T-cell (primary cell): ENCODE results near the gene C7. TPM values are rescaled to one million over a fixed set of nuclear protein-coding genes. Genes with fewer than 3 reads are reported as not detected.

Experiments
- ATAC-seq, 4 experiments: fragments of 200-7000 bp in 3 of 4; fragments of 150-1000 bp in 1 of 4; cut with Tn5 transposase; replicated peaks in 1 of 4; 1 replicate in 3 of 4; 2 replicates in 1 of 4; pipeline ENCODE4 v1.10.0; 2021; ENCODE audit warnings: moderate library complexity in 3 of 4, mild to moderate bottlenecking in 2 of 4, moderate number of reproducible peaks in 1 of 4
- CTCF ChIA-PET, 2 donors: fragments of 300-600 bp; sonication (Branson Sonifier 250); formaldehyde crosslinking; loops; one replicate each; lab custom pipeline; 2022; ENCODE audit warnings: antibody characterized with exemption in 2 of 2; lab: Charles Lee
- POLR2A ChIA-PET, 2 donors: fragments of 300-600 bp; sonication (Branson Sonifier 250); formaldehyde crosslinking; loops; one replicate each; lab custom pipeline; 2022; ENCODE audit warnings: antibody characterized with exemption in 2 of 2; lab: Charles Lee
- DNase-seq, 35 experiments: peaks; one replicate each; pipeline versions ENCODE4 v3.0.0 to v3.0.0-alpha.2; 2013 to 2023
- H3K27ac ChIP-seq: one replicate; pipeline ENCODE4 v1.5.1; 2013; ENCODE audit warnings: low read length
- H3K27me3 ChIP-seq, 2 experiments: replicated peaks in 1 of 2; 1 replicate in 1 of 2; 2 replicates in 1 of 2; pipeline versions ENCODE4 v1.6.1 to v1.7.0; 2013; ENCODE audit warnings: low read length in 1 of 2, mixed read lengths in 1 of 2; ENCODE audit not compliant: control insufficient read depth in 2 of 2, insufficient read depth in 2 of 2; ENCODE audit errors: extremely low read depth in 1 of 2
- H3K36me3 ChIP-seq, 2 donors: 1 replicate in 1 of 2; 2 replicates in 1 of 2; pipeline versions ENCODE4 v1.6.1 to v1.7.0; 2013; ENCODE audit warnings: low read length in 1 of 2; ENCODE audit not compliant: control insufficient read depth in 2 of 2, insufficient read depth in 1 of 2; ENCODE audit errors: extremely low read depth in 1 of 2
- H3K4me1 ChIP-seq, 2 experiments: 1 replicate in 1 of 2; 2 replicates in 1 of 2; pipeline versions ENCODE4 v1.6.1 to v1.7.0; 2013; ENCODE audit warnings: low read length in 2 of 2, mixed read lengths in 1 of 2; ENCODE audit not compliant: insufficient read depth in 2 of 2, control insufficient read depth in 1 of 2; ENCODE audit errors: extremely low read depth in 1 of 2
- H3K4me3 ChIP-seq, 2 donors: 1 replicate in 1 of 2; 2 replicates in 1 of 2; pipeline versions ENCODE4 v1.5.1 to v1.7.0; 2013; ENCODE audit warnings: mild to moderate bottlenecking in 2 of 2, low read length in 1 of 2, moderate library complexity in 1 of 2; ENCODE audit not compliant: control insufficient read depth in 1 of 2; ENCODE audit errors: extremely low read depth in 1 of 2
- H3K9me3 ChIP-seq: 2 replicates; pipeline ENCODE4 v1.7.0; 2013
- H3K27ac Mint-ChIP-seq, 2 donors: one replicate each; pipeline ENCODE4 v1.8.0; 2020 to 2021; ENCODE audit warnings: mild to moderate bottlenecking in 2 of 2, mixed read lengths in 2 of 2
- H3K27me3 Mint-ChIP-seq, 2 donors: one replicate each; pipeline ENCODE4 v1.8.0; 2021 to 2022; ENCODE audit warnings: mixed read lengths in 2 of 2
- H3K36me3 Mint-ChIP-seq: one replicate; pipeline ENCODE4 v1.8.0; 2021; ENCODE audit warnings: mixed read lengths
- H3K4me1 Mint-ChIP-seq, 3 donors: one replicate each; pipeline ENCODE4 v1.8.0; 2020 to 2022; ENCODE audit warnings: mixed read lengths in 3 of 3, mild to moderate bottlenecking in 1 of 3
- H3K4me3 Mint-ChIP-seq, 3 donors: one replicate each; pipeline ENCODE4 v1.8.0; 2020 to 2022; ENCODE audit warnings: mild to moderate bottlenecking in 3 of 3, mixed read lengths in 3 of 3, moderate library complexity in 3 of 3
- H3K9me3 Mint-ChIP-seq, 3 donors: one replicate each; pipeline ENCODE4 v1.8.0; 2020 to 2022; ENCODE audit warnings: mixed read lengths in 3 of 3
- WGBS: methylation state at CpG from one replicate; pipeline ENCODE4 v1.1.5; 2013; ENCODE audit warnings: missing lambda C conversion rate; ENCODE audit not compliant: insufficient coverage; 5-methylcytosine and 5-hydroxymethylcytosine counted together
- total RNA-seq, 35 experiments: library from RNA in 6 of 35; stranded (reverse) in 6 of 35; fragments of 120-200 nt in 1 of 35; gene quantifications; one replicate each; pipeline versions ENCODE4 v1.2.1 to v1.2.4 and lab custom pipeline; 2013 to 2026

The C7 gene
- total RNA-seq, 5 donors from 2014 or later (not counting 1 experiment from before 2014, with no cell fraction given): 1.4 to 3.4 (median 2.9) TPM; not detected in 2

DNA sequence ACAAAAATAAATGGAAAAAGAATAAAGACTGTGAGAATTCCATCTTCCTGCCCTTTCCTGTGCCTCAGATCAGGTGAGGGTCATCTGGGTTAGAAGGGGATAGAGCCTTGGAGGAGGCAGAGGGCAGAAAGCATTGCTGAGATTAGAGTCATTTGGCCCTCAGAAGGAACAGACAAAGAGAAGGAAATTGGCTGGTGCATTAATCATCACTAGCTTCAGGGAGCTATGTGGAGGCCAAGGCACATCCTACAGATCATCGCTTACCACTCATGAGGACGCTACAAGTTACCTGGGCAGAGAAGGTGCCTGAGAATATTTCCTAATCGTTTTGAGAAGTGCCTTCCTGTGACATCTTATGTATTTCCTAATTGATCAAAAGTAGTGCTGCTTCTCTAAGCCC lies 74.5 kb downstream of the C7 start:
- H3K4me1 Mint-ChIP-seq: no peaks in the 10 kb centered on the region
- H3K27ac ChIP-seq: no peak overlapping the region
- H3K27me3 Mint-ChIP-seq: peaks cover 17 to 28% of the 10 kb centered on the region in 2 donors
- H3K9me3 Mint-ChIP-seq: peaks cover 5 to 13% (median 9%) of the 10 kb centered on the region in 3 donors
- ChIA-PET POLR2A (no interaction called here), CTCF (no interaction called here)
- H3K4me1 ChIP-seq: no peaks in the 10 kb centered on the region
- H3K4me3 Mint-ChIP-seq: no peak overlapping the region
- H3K4me3 ChIP-seq: no peak overlapping the region
- 100% methylated on average over 2 of the region's 3 CpGs for WGBS
- no peaks in the 10 kb centered on the region for H3K36me3 ChIP-seq
- no peak overlapping the region for H3K27ac Mint-ChIP-seq
- DNase-seq (no peak), ATAC-seq (no peak)
- no peaks in the 10 kb centered on the region for H3K9me3 ChIP-seq
- H3K36me3 Mint-ChIP-seq: no peaks in the 10 kb centered on the region
- peaks cover 0 to 4% of the 10 kb centered on the region in 2 experiments for H3K27me3 ChIP-seq

DNA sequence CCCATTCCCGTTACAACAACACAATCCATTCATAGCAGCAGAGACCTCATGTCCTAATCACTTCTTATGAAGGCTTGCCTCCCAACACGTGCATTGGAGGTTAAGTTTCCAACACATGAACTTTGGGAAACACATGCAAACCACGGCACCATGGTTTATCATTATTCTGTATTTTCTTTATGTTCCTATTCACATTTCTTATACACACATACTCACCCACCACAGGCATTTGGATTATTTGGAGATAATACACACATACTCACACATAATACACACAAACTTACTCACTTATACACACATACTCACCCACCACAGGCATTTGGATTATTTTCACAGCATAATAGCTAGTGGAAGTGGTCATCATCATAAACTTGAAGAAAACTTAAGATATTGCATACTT lies 75.6 kb downstream of the C7 start:
- H3K4me1 Mint-ChIP-seq: no peaks in the 10 kb centered on the region
- peaks cover 15 to 25% of the 10 kb centered on the region in 2 donors for H3K27me3 Mint-ChIP-seq
- Histone ChIP-seq H3K36me3 (no peaks in the 10 kb centered on the region), H3K27me3 (peaks cover 0 to 4% of the 10 kb centered on the region in 2 experiments), H3K9me3 (no peaks in the 10 kb centered on the region), H3K4me1 (no peaks in the 10 kb centered on the region), H3K27ac (no peak overlapping the region), H3K4me3 (no peak overlapping the region)
- H3K4me3 Mint-ChIP-seq: no peak overlapping the region
- no peaks in the 10 kb centered on the region for H3K36me3 Mint-ChIP-seq
- ChIA-PET CTCF (no interaction called here), POLR2A (no interaction called here)
- no peak for DNase-seq
- no peak overlapping the region for H3K27ac Mint-ChIP-seq
- no peak for ATAC-seq
- peaks cover 5 to 13% (median 9%) of the 10 kb centered on the region in 3 donors for H3K9me3 Mint-ChIP-seq
- 100% methylated on average over 1 of the region's 3 CpGs for WGBS

DNA sequence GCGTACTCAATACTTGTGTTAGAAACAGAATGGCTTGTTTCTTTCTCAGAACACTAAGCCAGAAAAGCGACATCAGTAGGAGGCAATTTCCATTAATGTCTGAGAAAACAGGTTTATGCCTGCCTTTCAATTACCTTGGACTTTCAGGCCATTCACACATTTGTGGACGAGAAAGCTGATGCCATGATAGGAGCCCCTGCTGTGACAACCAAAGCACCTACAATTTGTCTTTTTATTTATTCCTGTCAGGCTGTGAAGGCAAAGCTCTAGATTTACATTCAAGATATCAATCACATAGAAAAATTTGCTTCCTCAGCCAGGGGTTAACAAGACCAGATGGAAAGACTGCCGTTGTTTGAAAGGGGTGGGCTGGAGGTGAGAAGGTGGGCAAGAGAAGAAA lies 76.2 kb downstream of the C7 start:
- Mint-ChIP-seq H3K27me3 (peaks cover 15 to 25% of the 10 kb centered on the region in 2 donors), H3K9me3 (peaks cover 5 to 13% (median 9%) of the 10 kb centered on the region in 3 donors), H3K4me3 (no peak overlapping the region), H3K4me1 (no peaks in the 10 kb centered on the region), H3K36me3 (no peaks in the 10 kb centered on the region), H3K27ac (no peak overlapping the region)
- ChIA-PET POLR2A (no interaction called here), CTCF (no interaction called here)
- Histone ChIP-seq H3K4me3 (no peak overlapping the region), H3K9me3 (no peaks in the 10 kb centered on the region), H3K36me3 (no peaks in the 10 kb centered on the region), H3K4me1 (no peaks in the 10 kb centered on the region), H3K27ac (no peak overlapping the region), H3K27me3 (peaks cover 0 to 4% of the 10 kb centered on the region in 2 experiments)
- no peak for DNase-seq
- ATAC-seq: no peak
- 100% methylated on average over 1 of the region's 4 CpGs for WGBS

DNA sequence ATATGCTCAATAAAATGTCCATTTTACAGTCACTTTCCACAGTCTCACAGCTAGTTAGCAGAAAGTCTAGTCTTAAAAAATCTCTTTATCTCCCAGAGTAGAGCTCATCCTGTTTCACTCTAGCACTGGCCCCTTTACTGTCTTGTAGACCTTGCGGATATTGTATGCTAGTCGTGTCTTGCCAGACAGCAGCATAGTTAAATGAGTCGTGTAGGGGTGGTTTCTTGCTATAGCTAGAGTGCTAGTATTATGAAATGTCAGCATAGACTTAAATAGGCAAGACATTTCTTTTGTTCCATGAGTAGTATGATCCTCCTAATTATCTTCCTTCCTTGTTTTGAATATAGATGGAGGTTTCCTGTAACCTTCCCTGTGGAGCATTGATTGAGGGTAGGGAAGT lies 77.4 kb downstream of the C7 start:
- ChIA-PET CTCF (no interaction called here), POLR2A (no interaction called here)
- Mint-ChIP-seq H3K4me3 (no peak overlapping the region), H3K27ac (no peak overlapping the region), H3K27me3 (peaks cover 7 to 21% of the 10 kb centered on the region in 2 donors), H3K36me3 (no peaks in the 10 kb centered on the region), H3K9me3 (peaks cover 5 to 13% (median 9%) of the 10 kb centered on the region in 3 donors), H3K4me1 (no peaks in the 10 kb centered on the region)
- Histone ChIP-seq H3K4me1 (no peaks in the 10 kb centered on the region), H3K27me3 (no peaks in the 10 kb centered on the region), H3K9me3 (no peaks in the 10 kb centered on the region), H3K27ac (no peak overlapping the region), H3K4me3 (no peak overlapping the region), H3K36me3 (no peaks in the 10 kb centered on the region)
- ATAC-seq (no peak), DNase-seq (no peak)
- 100% methylated on average over 2 of the region's 3 CpGs for WGBS

DNA sequence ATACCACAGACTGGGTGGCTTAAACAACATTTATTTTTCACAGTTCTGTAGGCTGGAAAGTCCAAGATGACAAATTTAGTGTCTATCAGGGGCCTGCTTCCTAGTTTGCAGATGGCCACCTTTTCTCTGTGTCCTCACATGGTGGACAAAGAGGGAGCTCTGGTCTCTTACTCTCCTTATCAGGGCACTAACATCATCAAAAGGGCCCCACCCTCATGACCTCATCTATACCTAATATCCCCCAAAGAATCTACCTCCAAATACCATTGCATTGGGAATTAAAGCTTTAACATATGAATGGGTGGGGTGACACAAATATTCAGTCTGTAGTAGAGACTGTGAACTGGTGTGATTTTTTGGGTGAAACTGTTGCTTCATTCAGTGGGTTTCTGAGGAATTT lies 78.1 kb downstream of the C7 start:
- CTCF ChIA-PET: no interaction called here
- no peaks in the 10 kb centered on the region for H3K27me3 ChIP-seq
- no peaks in the 10 kb centered on the region for H3K4me1 Mint-ChIP-seq
- no peak overlapping the region for H3K4me3 Mint-ChIP-seq
- no peak overlapping the region for H3K4me3 ChIP-seq
- no peaks in the 10 kb centered on the region for H3K9me3 ChIP-seq
- H3K27ac ChIP-seq: no peak overlapping the region
- peaks cover 5 to 13% (median 9%) of the 10 kb centered on the region in 3 donors for H3K9me3 Mint-ChIP-seq
- no peaks in the 10 kb centered on the region for H3K36me3 Mint-ChIP-seq
- ATAC-seq: no peak
- POLR2A ChIA-PET: no interaction called here
- peaks cover 5 to 21% of the 10 kb centered on the region in 2 donors for H3K27me3 Mint-ChIP-seq
- no peak overlapping the region for H3K27ac Mint-ChIP-seq
- H3K4me1 ChIP-seq: no peaks in the 10 kb centered on the region
- no peaks in the 10 kb centered on the region for H3K36me3 ChIP-seq
- DNase-seq: no peak

DNA sequence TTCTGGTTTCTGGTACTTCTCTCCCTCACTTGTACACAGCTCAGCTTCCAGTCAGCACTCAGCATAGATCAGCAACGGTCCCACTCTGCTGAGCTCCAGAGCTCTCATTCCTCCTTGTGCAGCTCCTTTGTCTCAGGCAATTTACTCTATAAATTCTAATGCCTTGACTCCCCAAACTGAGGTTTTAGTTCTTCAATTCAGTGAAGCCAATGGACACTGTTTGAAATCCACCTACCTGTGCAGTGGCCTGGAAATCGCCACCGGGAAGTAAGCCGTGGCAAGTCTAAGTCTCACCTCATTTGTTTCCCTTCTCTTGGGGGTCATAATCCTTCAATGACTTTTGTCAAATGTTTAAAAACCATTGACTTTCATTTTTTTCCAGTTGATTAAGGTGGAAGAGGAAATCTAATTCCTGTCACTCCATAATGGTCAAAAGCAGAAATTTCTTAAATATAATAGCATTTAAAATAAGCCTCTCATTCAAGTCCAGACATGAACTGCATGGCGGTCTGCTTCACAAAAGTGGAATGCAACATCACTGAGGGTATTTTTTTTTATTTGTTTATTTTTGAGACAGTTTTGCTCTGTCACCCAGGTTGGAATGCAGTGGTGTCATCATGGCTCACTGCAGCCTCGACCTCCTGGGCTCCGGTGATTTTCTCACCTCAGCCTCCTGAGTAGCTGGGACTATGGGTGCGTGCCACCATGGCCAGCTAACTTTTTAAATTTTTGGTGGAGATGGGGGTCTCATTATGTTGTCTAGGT lies 79.6 kb downstream of the C7 start:
- ChIA-PET CTCF (interaction anchor here in 1 of 2 donors (0.6 kb wide), 1 partner anchor 224 kb away, joined by 7 read pairs; no protein-coding TSS in a partner anchor), POLR2A (no interaction called here)
- Histone ChIP-seq H3K36me3 (no peaks in the 10 kb centered on the region), H3K27ac (no peak overlapping the region), H3K4me3 (no peak overlapping the region), H3K27me3 (no peaks in the 10 kb centered on the region), H3K4me1 (no peaks in the 10 kb centered on the region), H3K9me3 (no peaks in the 10 kb centered on the region)
- H3K9me3 Mint-ChIP-seq: peaks cover 5 to 13% (median 5%) of the 10 kb centered on the region in 3 donors
- no peaks in the 10 kb centered on the region for H3K36me3 Mint-ChIP-seq
- WGBS: 85% methylated on average over 3 of the region's 8 CpGs
- peaks cover 3 to 17% of the 10 kb centered on the region in 2 donors for H3K27me3 Mint-ChIP-seq
- no peak for ATAC-seq
- H3K4me3 Mint-ChIP-seq: no peak overlapping the region
- H3K4me1 Mint-ChIP-seq: no peaks in the 10 kb centered on the region
- no peak for DNase-seq
- H3K27ac Mint-ChIP-seq: no peak overlapping the region
